Measurements from ENCODE around the gene GALP. TPM values are rescaled to one million over a fixed set of nuclear protein-coding genes. Genes with fewer than 3 reads are reported as not detected.

Gene GALP
- total RNA-seq, 4 donors from 2014 or later: not detected

GRCh38 chr19:56223481-56223880 is 47.7 kb downstream of the GALP start:
- WGBS, 2 donors (ENCODE audit: low coverage in 1 of 2): 87% methylated on average over 9 of the region's 9 CpGs; no CpG with 5 or more reads in 1 of the 2 donors
- TF ChIP-seq POLR2AphosphoS5 (IDR thresholded peaks at IDR 0.05): no peak
- TF ChIP-seq EP300 (IDR thresholded peaks at IDR 0.05): no peak
- no peak for TF ChIP-seq POLR2A (IDR thresholded peaks at IDR 0.05)
- TF ChIP-seq CTCF (IDR thresholded peaks at IDR 0.05): no peak
- no peaks in the 10 kb centered on the region for H3K4me1 ChIP-seq

More at GRCh38 chr19:56223481-56223880, 47.7 kb downstream of the GALP start:
- Histone ChIP-seq H3K36me3 (peaks cover 0 to 19% of the 10 kb centered on the region in 2 donors), H3K4me3 (no peak overlapping the region), H3K27ac (no peak overlapping the region), H3K9me3 (no peaks in the 10 kb centered on the region), H3K27me3 (no peaks in the 10 kb centered on the region)
- no peak for ATAC-seq

Small RNA genes within 50 kb of the gene (small RNA-seq; reads per million reads assigned to genes)
- gene AC024580.2: 0 reads per million in 4 donors

Other genes starting within 250 kb of the GALP start
- gene NLRP13, start 243.7 kb upstream of the GALP start, total RNA-seq: not detected
- gene NLRP8, start 228.2 kb upstream of the GALP start, total RNA-seq: not detected
- not detected for gene NLRP5, start 189.2 kb upstream of the GALP start, total RNA-seq
- gene ZNF787, start 54.7 kb upstream of the GALP start, total RNA-seq: 10 to 100 TPM; 18.6 to 31.8 (median 19.7) TPM
- gene ZNF444, start 34.7 kb upstream of the GALP start, total RNA-seq: 10 to 100 TPM; 36.2 to 57.9 (median 41.3) TPM
- gene ZSCAN5B, start 21.8 kb downstream of the GALP start, total RNA-seq: not detected
- gene ZSCAN5C, start 26.3 kb downstream of the GALP start, total RNA-seq: not detected
- not detected for gene EDDM13, start 96.7 kb downstream of the GALP start, total RNA-seq
- 1 to 10 TPM; 3.0 to 6.3 (median 4.0) TPM for gene ZSCAN5A, start 138.8 kb downstream of the GALP start, total RNA-seq
- 1 to 10 TPM; 3.5 to 5.7 (median 5.0) TPM for gene ZNF582, start 217.5 kb downstream of the GALP start, total RNA-seq
- gene ZNF583, start 228.3 kb downstream of the GALP start, total RNA-seq: 10 to 100 TPM in 2 of 4 donors, 1 to 10 TPM in 2; 6.2 to 15.1 (median 9.7) TPM